Breast epithelium (tissue), 4 donors: Measurements from ENCODE around the gene DOCK11. TPM values are rescaled to one million over a fixed set of nuclear protein-coding genes. Genes with fewer than 3 reads are reported as not detected.

Experiments used
- DNase-seq, 2 donors: peaks; one replicate each; pipeline ENCODE4 v3.0.0-alpha.2; 2019; ENCODE audit warnings: low spot score in 2 of 2
- H3K27ac ChIP-seq, 2 donors: fragments of 200-600 bp; sonication (generic) in 1 of 2; one replicate each; pipeline ENCODE4 v1.5.1; 2016 to 2019; ENCODE audit warnings: mild to moderate bottlenecking in 1 of 2
- H3K27me3 ChIP-seq, 2 donors: fragments of 200-600 bp; sonication (generic) in 1 of 2; one replicate each; pipeline versions ENCODE4 v1.5.1 to v1.6.0; 2017 to 2019; ENCODE audit warnings: control low read depth in 1 of 2, mild to moderate bottlenecking in 1 of 2
- H3K36me3 ChIP-seq: fragments of 200-600 bp; one replicate; pipeline ENCODE4 v1.5.1; 2019
- H3K4me1 ChIP-seq, 2 donors: fragments of 200-600 bp; sonication (generic); one replicate each; pipeline ENCODE4 v1.5.1; 2016 to 2019; ENCODE audit warnings: control low read depth in 1 of 2
- H3K4me3 ChIP-seq, 3 donors: fragments of 200-600 bp; sonication (generic); 1 replicate in 2 of 3; 2 replicates in 1 of 3; pipeline ENCODE4 v1.5.1; 2016 to 2019; ENCODE audit warnings: mild to moderate bottlenecking in 3 of 3, moderate library complexity in 2 of 3
- H3K9me3 ChIP-seq, 2 donors: fragments of 200-600 bp; sonication (generic) in 1 of 2; one replicate each; pipeline ENCODE4 v1.5.1; 2016 to 2019; ENCODE audit warnings: control low read depth in 1 of 2
- CTCF ChIP-seq, 3 donors: fragments of 450-650 bp; IDR thresholded peaks; one replicate each; pipeline ENCODE4 v1.5.1; 2016 to 2017; ENCODE audit warnings: antibody characterized with exemption in 3 of 3, mild to moderate bottlenecking in 3 of 3, moderate library complexity in 3 of 3
- POLR2A ChIP-seq: fragments of 450-650 bp; IDR thresholded peaks from one replicate; pipeline ENCODE4 v1.6.1; 2016; ENCODE audit warnings: antibody characterized with exemption, mild to moderate bottlenecking, moderate library complexity
- POLR2AphosphoS5 ChIP-seq, 3 donors: sonication (generic); formaldehyde crosslinking; IDR thresholded peaks; one replicate each; pipeline ENCODE4 v1.6.1; 2017; ENCODE audit warnings: antibody characterized with exemption in 3 of 3
- intact Hi-C: fragments of 100-400 bp; cut with DNase I; formaldehyde crosslinking; loops from one replicate; pipeline ENCODE4 v1.15.1; 2023; ENCODE audit warnings: low total_unique reads
- total RNA-seq, 3 donors: library from RNA; depleted of rRNA; stranded (reverse); fragments of >200 nt; gene quantifications; one replicate each; pipeline ENCODE4 v1.1.0, GENCODE V29; 2016

The DOCK11 gene
- total RNA-seq, 3 donors from 2014 or later = 25.3 to 138 (median 26.9) TPM

DNA sequence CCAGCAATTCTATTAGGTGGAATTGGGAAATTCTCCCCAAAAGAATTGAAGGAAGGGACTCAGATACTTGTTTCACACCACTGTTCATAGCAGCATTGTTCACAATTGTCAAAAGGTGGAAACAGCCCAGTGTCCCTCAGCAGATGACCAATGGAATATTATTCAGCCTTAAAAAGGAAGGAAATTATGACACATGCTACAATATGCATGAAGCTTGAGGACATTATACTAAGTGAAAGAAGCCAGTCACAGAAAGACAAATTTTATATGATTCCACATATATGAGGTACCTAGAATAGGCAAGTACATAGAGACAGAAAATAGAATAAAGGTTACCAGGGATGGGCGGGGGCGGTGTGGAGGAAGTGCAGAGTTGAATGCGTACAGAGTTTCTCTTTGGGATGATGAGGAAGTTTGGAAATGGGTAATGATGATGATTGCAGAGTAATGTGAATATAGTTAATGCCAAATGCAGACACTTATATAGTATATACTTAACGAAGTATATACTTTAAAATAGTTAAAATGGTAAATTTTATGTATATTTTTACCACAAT is 29.6 kb downstream of the DOCK11 start:
- DNase-seq = no peak
- no peaks in the 10 kb centered on the region for H3K9me3 ChIP-seq
- peaks cover 0 to 4% of the 10 kb centered on the region in 2 donors for H3K27me3 ChIP-seq
- H3K36me3 ChIP-seq = no peaks in the 10 kb centered on the region
- TF ChIP-seq CTCF (IDR thresholded peaks at IDR 0.05) (no peak), POLR2A (no peak), POLR2AphosphoS5 (IDR thresholded peaks at IDR 0.05) (no peak)
- H3K4me3 ChIP-seq = no peak overlapping the region
- no peak overlapping the region for H3K27ac ChIP-seq
- intact Hi-C loops = no loop called here
- no peaks in the 10 kb centered on the region for H3K4me1 ChIP-seq

DNA sequence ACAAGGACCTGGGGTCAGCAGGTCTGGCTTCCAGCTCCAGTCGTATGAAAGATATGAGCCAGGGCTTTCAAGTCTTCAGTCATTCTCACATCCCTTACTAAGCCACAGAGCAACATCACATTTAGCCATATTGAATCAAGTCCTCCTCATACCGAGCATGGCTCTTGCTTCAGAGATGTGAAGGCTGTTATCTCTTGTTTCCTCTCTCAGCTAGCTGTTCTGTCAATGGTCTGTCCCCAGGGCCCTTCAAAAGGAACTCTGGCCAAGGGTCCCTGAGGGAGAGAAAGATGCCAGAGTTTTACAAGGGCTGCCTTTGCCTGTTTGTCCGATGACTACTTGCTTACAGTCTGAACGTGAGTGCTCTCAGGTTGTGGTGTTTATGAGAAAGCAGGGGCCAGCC is 30.5 kb downstream of the DOCK11 start:
- Histone ChIP-seq H3K27me3 (peaks cover 0 to 6% of the 10 kb centered on the region in 2 donors), H3K4me1 (no peaks in the 10 kb centered on the region), H3K36me3 (no peaks in the 10 kb centered on the region), H3K27ac (peak overlapping the region in 1 of 2 donors; percentile 25), H3K9me3 (no peaks in the 10 kb centered on the region), H3K4me3 (no peak overlapping the region)
- intact Hi-C loops = no loop called here
- TF ChIP-seq POLR2A (no peak), POLR2AphosphoS5 (IDR thresholded peaks at IDR 0.05) (no peak), CTCF (IDR thresholded peaks at IDR 0.05) (no peak)
- no peak for DNase-seq

DNA sequence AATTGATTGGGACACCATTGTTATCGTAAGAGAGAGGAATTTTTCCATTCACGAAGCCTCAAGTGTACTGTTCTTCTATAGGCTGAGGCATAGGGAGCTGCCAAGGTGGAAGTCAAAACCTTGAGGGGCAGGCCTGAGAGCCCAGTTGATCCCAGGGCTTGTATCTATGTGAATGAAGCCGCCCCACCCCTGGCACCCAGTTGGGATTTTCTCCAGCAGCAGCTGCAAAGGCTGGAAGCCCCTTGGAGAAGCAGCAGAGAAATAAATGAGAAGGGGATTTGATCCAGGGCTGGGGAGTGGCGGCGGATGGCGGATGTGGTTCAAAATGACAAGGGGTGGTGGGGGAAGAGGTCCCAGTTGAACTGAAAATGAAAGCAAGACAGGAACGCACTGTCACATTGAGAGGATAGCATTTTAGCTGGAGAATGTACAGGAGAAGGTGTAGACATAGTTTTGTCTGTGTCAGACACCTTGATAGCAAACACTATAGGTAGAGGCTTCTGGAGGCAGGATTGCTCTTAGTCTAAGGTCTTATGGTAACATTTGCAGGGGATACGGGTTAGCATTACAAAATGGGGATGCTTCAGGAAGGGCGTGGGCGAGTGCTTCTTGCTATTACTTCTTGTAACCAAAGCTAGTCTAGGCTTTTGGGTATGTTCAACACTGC is 32.6 kb downstream of the DOCK11 start:
- Histone ChIP-seq H3K27ac (no peak overlapping the region), H3K27me3 (peaks cover 0 to 6% of the 10 kb centered on the region in 2 donors), H3K4me3 (no peak overlapping the region), H3K4me1 (no peaks in the 10 kb centered on the region), H3K9me3 (no peaks in the 10 kb centered on the region), H3K36me3 (no peaks in the 10 kb centered on the region)
- DNase-seq = no peak
- TF ChIP-seq POLR2A (no peak), POLR2AphosphoS5 (IDR thresholded peaks at IDR 0.05) (no peak), CTCF (IDR thresholded peaks at IDR 0.05) (no peak)
- intact Hi-C loops = no loop called here

DNA sequence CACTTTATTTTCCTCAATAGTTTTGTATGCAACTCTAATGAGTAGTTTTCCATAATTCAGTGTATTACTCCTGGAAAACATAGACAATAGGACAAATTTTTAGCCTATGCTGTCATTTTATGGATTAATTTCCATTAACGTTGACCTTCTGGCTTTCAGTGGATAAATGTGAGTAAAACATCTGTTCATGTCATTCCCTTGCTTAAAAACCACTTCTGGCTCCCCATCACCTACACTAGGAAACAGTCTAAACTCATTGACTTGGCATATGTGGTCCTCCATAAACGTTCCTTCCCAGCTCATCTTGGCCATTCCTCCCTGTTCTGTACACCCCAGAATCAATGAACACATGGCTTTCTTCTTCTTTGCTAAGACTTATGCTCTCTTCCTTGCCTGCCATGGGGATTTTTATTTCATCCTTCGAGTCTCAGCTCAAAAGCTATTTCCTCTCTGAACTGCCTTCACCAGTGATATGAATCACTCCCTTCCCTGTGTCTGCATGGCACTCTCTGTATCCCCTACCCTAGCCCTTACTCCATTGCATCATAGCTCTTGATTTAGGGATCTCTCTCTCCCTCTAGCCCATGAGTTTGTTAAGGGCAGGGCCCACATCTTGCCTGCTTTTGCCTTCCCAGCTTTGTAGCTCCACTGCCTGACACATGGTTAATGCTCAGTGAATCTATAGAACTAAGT is 34.8 kb downstream of the DOCK11 start:
- TF ChIP-seq POLR2A (no peak), CTCF (IDR thresholded peaks at IDR 0.05) (no peak), POLR2AphosphoS5 (IDR thresholded peaks at IDR 0.05) (no peak)
- no peak overlapping the region for H3K4me3 ChIP-seq
- no peak overlapping the region for H3K27ac ChIP-seq
- no peak for DNase-seq
- H3K4me1 ChIP-seq = no peaks in the 10 kb centered on the region
- intact Hi-C loops = no loop called here
- H3K36me3 ChIP-seq = no peaks in the 10 kb centered on the region
- H3K27me3 ChIP-seq = peaks cover 0 to 6% of the 10 kb centered on the region in 2 donors
- no peaks in the 10 kb centered on the region for H3K9me3 ChIP-seq
